Dendritic cell treated with granulocyte-macrophage colony-stimulating factor and Interleukin-4, amounts not matched to agents 40 ng/mL and 50 ng/mL, for 4 days (primary cell): ENCODE measurements around the gene SPP1.

Source experiments
- H3K27ac Mint-ChIP-seq: one replicate; pipeline ENCODE4 v1.8.0; 2022; ENCODE audit warnings: mild to moderate bottlenecking, mixed read lengths
- H3K27me3 Mint-ChIP-seq: one replicate; pipeline ENCODE4 v1.8.0; 2022; ENCODE audit warnings: mild to moderate bottlenecking, mixed read lengths
- H3K36me3 Mint-ChIP-seq: one replicate; pipeline ENCODE4 v1.8.0; 2022; ENCODE audit warnings: low read depth, mixed read lengths
- H3K4me1 Mint-ChIP-seq: one replicate; pipeline ENCODE4 v1.8.0; 2022; ENCODE audit warnings: low read depth, mixed read lengths
- H3K4me3 Mint-ChIP-seq: one replicate; pipeline ENCODE4 v1.8.0; 2022; ENCODE audit warnings: mild to moderate bottlenecking, moderate library complexity, mixed read lengths
- H3K9me3 Mint-ChIP-seq: one replicate; pipeline ENCODE4 v1.8.0; 2022; ENCODE audit warnings: mixed read lengths
- intact Hi-C: fragments of 100-400 bp; cut with micrococcal nuclease; formaldehyde crosslinking; loops from one replicate; pipeline ENCODE4 v1.15.0; 2022

Gene SPP1

GRCh38 chr4:87943660-87944149 lies 31.8 kb upstream of the SPP1 start:
- Mint-ChIP-seq H3K9me3 (no peaks in the 10 kb centered on the region), H3K4me1 (no peaks in the 10 kb centered on the region), H3K27ac (no peak overlapping the region), H3K4me3 (no peak overlapping the region), H3K27me3 (no peaks in the 10 kb centered on the region), H3K36me3 (no peaks in the 10 kb centered on the region)
- intact Hi-C loops = no loop called here

- Mint-ChIP-seq H3K4me1 (peaks cover 3% of the 10 kb centered on the region), H3K4me3 (no peak overlapping the region), H3K27me3 (no peaks in the 10 kb centered on the region), H3K27ac (no peak overlapping the region), H3K9me3 (no peaks in the 10 kb centered on the region), H3K36me3 (no peaks in the 10 kb centered on the region)
- intact Hi-C loops = no loop called here
These were observed 30.5 kb upstream of the SPP1 start for GRCh38 chr4:87944967-87945366.

- Mint-ChIP-seq H3K27me3 (no peaks in the 10 kb centered on the region), H3K27ac (no peak overlapping the region), H3K9me3 (no peaks in the 10 kb centered on the region), H3K36me3 (no peaks in the 10 kb centered on the region), H3K4me1 (peaks cover 15% of the 10 kb centered on the region), H3K4me3 (no peak overlapping the region)
- intact Hi-C loops = no loop called here
These were observed 28.7 kb upstream of the SPP1 start for GRCh38 chr4:87946766-87947165.

GRCh38 chr4:87947381-87948160 lies 27.9 kb upstream of the SPP1 start:
- Mint-ChIP-seq H3K9me3 (no peaks in the 10 kb centered on the region), H3K27me3 (no peaks in the 10 kb centered on the region), H3K27ac (no peak overlapping the region), H3K4me3 (no peak overlapping the region), H3K36me3 (no peaks in the 10 kb centered on the region), H3K4me1 (peaks cover 20% of the 10 kb centered on the region)
- intact Hi-C loops = no loop called here

GRCh38 chr4:87949961-87950360 lies 25.6 kb upstream of the SPP1 start:
- no peaks in the 10 kb centered on the region for H3K9me3 Mint-ChIP-seq
- intact Hi-C loops = no loop called here
- H3K4me3 Mint-ChIP-seq = no peak overlapping the region
- no peaks in the 10 kb centered on the region for H3K36me3 Mint-ChIP-seq
- H3K4me1 Mint-ChIP-seq = peaks cover 31% of the 10 kb centered on the region
- no peak overlapping the region for H3K27ac Mint-ChIP-seq
- H3K27me3 Mint-ChIP-seq = no peaks in the 10 kb centered on the region

GRCh38 chr4:87950493-87950892 lies 25.0 kb upstream of the SPP1 start:
- Mint-ChIP-seq H3K4me1 (peaks cover 31% of the 10 kb centered on the region), H3K4me3 (no peak overlapping the region), H3K9me3 (no peaks in the 10 kb centered on the region), H3K27ac (no peak overlapping the region), H3K36me3 (no peaks in the 10 kb centered on the region), H3K27me3 (no peaks in the 10 kb centered on the region)
- intact Hi-C loops = no loop called here

- Mint-ChIP-seq H3K4me3 (no peak overlapping the region), H3K36me3 (no peaks in the 10 kb centered on the region), H3K27ac (no peak overlapping the region), H3K27me3 (no peaks in the 10 kb centered on the region), H3K9me3 (no peaks in the 10 kb centered on the region), H3K4me1 (peaks cover 31% of the 10 kb centered on the region)
- intact Hi-C loops = no loop called here
These were observed 24.5 kb upstream of the SPP1 start for GRCh38 chr4:87950936-87951511.

- intact Hi-C loops = no loop called here
- H3K27me3 Mint-ChIP-seq = no peaks in the 10 kb centered on the region
- no peaks in the 10 kb centered on the region for H3K9me3 Mint-ChIP-seq
- H3K36me3 Mint-ChIP-seq = no peaks in the 10 kb centered on the region
- no peak overlapping the region for H3K4me3 Mint-ChIP-seq
- H3K27ac Mint-ChIP-seq = no peak overlapping the region
- H3K4me1 Mint-ChIP-seq = peaks cover 31% of the 10 kb centered on the region
These were observed 21.7 kb upstream of the SPP1 start for GRCh38 chr4:87953826-87954225.

- no peaks in the 10 kb centered on the region for H3K36me3 Mint-ChIP-seq
- no peaks in the 10 kb centered on the region for H3K27me3 Mint-ChIP-seq
- no peak overlapping the region for H3K4me3 Mint-ChIP-seq
- intact Hi-C loops = no loop called here
- no peaks in the 10 kb centered on the region for H3K9me3 Mint-ChIP-seq
- no peak overlapping the region for H3K27ac Mint-ChIP-seq
- H3K4me1 Mint-ChIP-seq = peaks cover 17% of the 10 kb centered on the region
These were observed 19.0 kb upstream of the SPP1 start for GRCh38 chr4:87956501-87956900.

- intact Hi-C loops = no loop called here
- Mint-ChIP-seq H3K27me3 (no peaks in the 10 kb centered on the region), H3K4me3 (no peak overlapping the region), H3K36me3 (no peaks in the 10 kb centered on the region), H3K27ac (no peak overlapping the region), H3K9me3 (no peaks in the 10 kb centered on the region), H3K4me1 (peaks cover 17% of the 10 kb centered on the region)
These were observed 18.5 kb upstream of the SPP1 start for GRCh38 chr4:87957061-87957460.

- intact Hi-C loops = no loop called here
- no peak overlapping the region for H3K27ac Mint-ChIP-seq
- no peaks in the 10 kb centered on the region for H3K27me3 Mint-ChIP-seq
- no peaks in the 10 kb centered on the region for H3K4me1 Mint-ChIP-seq
- no peak overlapping the region for H3K4me3 Mint-ChIP-seq
- H3K36me3 Mint-ChIP-seq = no peaks in the 10 kb centered on the region
- H3K9me3 Mint-ChIP-seq = no peaks in the 10 kb centered on the region
These were observed 13.5 kb upstream of the SPP1 start for GRCh38 chr4:87961993-87962392.

- no peak overlapping the region for H3K4me3 Mint-ChIP-seq
- H3K36me3 Mint-ChIP-seq = no peaks in the 10 kb centered on the region
- intact Hi-C loops = no loop called here
- no peak overlapping the region for H3K27ac Mint-ChIP-seq
- no peaks in the 10 kb centered on the region for H3K9me3 Mint-ChIP-seq
- no peaks in the 10 kb centered on the region for H3K27me3 Mint-ChIP-seq
- no peaks in the 10 kb centered on the region for H3K4me1 Mint-ChIP-seq
These were observed 12.9 kb upstream of the SPP1 start for GRCh38 chr4:87962398-87963146.

- intact Hi-C loops = no loop called here
- no peak overlapping the region for H3K27ac Mint-ChIP-seq
- no peak overlapping the region for H3K4me3 Mint-ChIP-seq
- peaks cover 8% of the 10 kb centered on the region for H3K27me3 Mint-ChIP-seq
- no peaks in the 10 kb centered on the region for H3K4me1 Mint-ChIP-seq
- no peaks in the 10 kb centered on the region for H3K36me3 Mint-ChIP-seq
- no peaks in the 10 kb centered on the region for H3K9me3 Mint-ChIP-seq
These were observed 10.0 kb upstream of the SPP1 start for GRCh38 chr4:87965501-87965975.

GRCh38 chr4:87966095-87966496 lies 9.4 kb upstream of the SPP1 start:
- intact Hi-C loops = no loop called here
- no peaks in the 10 kb centered on the region for H3K9me3 Mint-ChIP-seq
- no peak overlapping the region for H3K4me3 Mint-ChIP-seq
- no peaks in the 10 kb centered on the region for H3K4me1 Mint-ChIP-seq
- no peak overlapping the region for H3K27ac Mint-ChIP-seq
- H3K36me3 Mint-ChIP-seq = no peaks in the 10 kb centered on the region
- peaks cover 9% of the 10 kb centered on the region for H3K27me3 Mint-ChIP-seq
